Nephron progenitor cell (in vitro differentiated cells): ENCODE measurements around the gene IL2RA.
"Not testable (repeated sequence)": the region's sequence is repeated elsewhere in the genome, so short reads cannot be mapped to it uniquely, and the experiment has no call there.

Experiments
- DNase-seq: peaks from one replicate; pipeline ENCODE4 v3.0.0; 2021
- H3K27ac Mint-ChIP-seq: 2 replicates; pipeline ENCODE4 v1.8.0; 2021; ENCODE audit warnings: mild to moderate bottlenecking, moderate library complexity, mixed read lengths
- H3K27me3 Mint-ChIP-seq: 2 replicates; pipeline ENCODE4 v1.8.0; 2021; ENCODE audit warnings: mild to moderate bottlenecking, low read depth, mixed read lengths; ENCODE audit not compliant: poor library complexity
- H3K36me3 Mint-ChIP-seq: 2 replicates; pipeline ENCODE4 v1.8.0; 2021; ENCODE audit warnings: low read depth, mixed read lengths
- H3K4me1 Mint-ChIP-seq: 2 replicates; pipeline ENCODE4 v1.8.0; 2021; ENCODE audit warnings: mixed read lengths
- H3K4me3 Mint-ChIP-seq: 2 replicates; pipeline ENCODE4 v1.8.0; 2021; ENCODE audit warnings: mild to moderate bottlenecking, moderate library complexity, mixed read lengths
- H3K9me3 Mint-ChIP-seq: 2 replicates; pipeline ENCODE4 v1.8.0; 2021; ENCODE audit warnings: mild to moderate bottlenecking, moderate library complexity, mixed read lengths
- TF ChIP-seq, protein P1 (sequence below): fragments of 200-600 bp; sonication (generic); IDR thresholded peaks from 2 replicates; pipeline ENCODE4 v1.5.0; 2021; ENCODE audit warnings: antibody characterized with exemption

The IL2RA gene

DNA sequence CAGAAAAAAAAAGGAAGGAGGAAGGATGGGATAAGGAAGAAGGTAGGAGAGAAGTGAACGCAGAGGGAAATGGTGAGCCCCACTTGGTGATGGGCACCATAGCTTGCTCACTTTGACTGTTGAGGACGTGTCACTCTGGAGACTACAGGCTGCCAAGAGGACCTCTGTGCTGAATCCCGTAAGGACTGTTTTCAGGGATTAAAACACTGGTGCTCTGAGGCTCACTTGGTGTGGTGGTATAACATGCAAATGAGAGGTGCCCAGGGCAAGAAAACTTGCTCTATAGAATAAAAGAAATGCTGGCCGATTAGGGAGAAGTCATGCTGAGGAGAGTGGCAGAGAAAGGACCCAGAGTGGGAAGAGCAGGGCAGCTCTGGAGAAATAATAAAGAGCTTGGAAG, 5.3 kb upstream of the IL2RA start:
- peaks cover 27% of the 10 kb centered on the region for H3K27me3 Mint-ChIP-seq
- TF ChIP-seq, protein P1, sequence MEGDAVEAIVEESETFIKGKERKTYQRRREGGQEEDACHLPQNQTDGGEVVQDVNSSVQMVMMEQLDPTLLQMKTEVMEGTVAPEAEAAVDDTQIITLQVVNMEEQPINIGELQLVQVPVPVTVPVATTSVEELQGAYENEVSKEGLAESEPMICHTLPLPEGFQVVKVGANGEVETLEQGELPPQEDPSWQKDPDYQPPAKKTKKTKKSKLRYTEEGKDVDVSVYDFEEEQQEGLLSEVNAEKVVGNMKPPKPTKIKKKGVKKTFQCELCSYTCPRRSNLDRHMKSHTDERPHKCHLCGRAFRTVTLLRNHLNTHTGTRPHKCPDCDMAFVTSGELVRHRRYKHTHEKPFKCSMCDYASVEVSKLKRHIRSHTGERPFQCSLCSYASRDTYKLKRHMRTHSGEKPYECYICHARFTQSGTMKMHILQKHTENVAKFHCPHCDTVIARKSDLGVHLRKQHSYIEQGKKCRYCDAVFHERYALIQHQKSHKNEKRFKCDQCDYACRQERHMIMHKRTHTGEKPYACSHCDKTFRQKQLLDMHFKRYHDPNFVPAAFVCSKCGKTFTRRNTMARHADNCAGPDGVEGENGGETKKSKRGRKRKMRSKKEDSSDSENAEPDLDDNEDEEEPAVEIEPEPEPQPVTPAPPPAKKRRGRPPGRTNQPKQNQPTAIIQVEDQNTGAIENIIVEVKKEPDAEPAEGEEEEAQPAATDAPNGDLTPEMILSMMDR = no peak
- H3K27ac Mint-ChIP-seq = no peak overlapping the region
- no peaks in the 10 kb centered on the region for H3K4me1 Mint-ChIP-seq
- H3K36me3 Mint-ChIP-seq = no peaks in the 10 kb centered on the region
- no peak overlapping the region for H3K4me3 Mint-ChIP-seq
- DNase-seq = no peak
- H3K9me3 Mint-ChIP-seq = peaks cover 4% of the 10 kb centered on the region

DNA sequence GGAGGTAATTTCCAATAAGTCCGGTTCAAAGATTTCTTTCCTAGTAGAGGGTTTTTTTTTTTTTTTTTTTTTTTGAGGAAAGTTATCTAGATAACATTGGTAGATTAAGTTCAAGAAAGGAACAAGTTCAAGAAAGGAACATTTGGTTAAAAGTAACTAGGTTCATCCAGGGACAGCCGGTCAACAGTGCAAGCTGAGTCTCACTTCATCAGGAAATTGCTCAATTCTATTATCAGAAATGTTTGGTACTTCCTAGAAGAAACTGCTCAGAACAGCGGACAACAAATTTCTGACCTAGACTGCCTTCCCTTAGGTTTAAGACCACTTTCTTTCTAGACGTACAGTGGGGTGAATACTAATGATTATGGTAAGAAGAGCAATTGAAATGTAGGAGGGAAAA, 3.7 kb upstream of the IL2RA start:
- Mint-ChIP-seq H3K27me3 (peaks cover 23% of the 10 kb centered on the region), H3K36me3 (no peaks in the 10 kb centered on the region), H3K4me3 (no peak overlapping the region), H3K27ac (no peak overlapping the region), H3K9me3 (peaks cover 4% of the 10 kb centered on the region), H3K4me1 (no peaks in the 10 kb centered on the region)
- no peak for DNase-seq
- TF ChIP-seq, protein P1 = no peak

DNA sequence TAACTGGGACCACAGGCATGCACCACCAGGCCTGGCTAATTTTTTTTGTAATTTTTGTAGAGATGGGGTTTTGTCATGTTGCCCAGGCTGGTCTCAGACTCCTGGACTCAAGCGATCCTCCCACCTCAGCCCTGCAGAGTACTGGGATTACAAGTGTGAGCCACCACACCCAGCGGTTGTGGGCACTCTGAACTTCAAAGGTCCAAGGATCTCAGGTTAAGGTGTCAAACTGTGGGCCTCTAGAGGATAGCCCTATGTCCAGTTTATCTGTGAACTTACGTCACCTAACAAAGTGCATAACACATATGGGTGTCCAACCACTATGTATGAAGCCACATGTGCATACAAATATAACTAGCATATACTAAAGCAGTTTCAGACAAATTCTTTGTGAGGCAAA, 3.2 kb upstream of the IL2RA start:
- Mint-ChIP-seq H3K4me1 (no peaks in the 10 kb centered on the region), H3K27ac (no peak overlapping the region), H3K27me3 (peaks cover 21% of the 10 kb centered on the region), H3K36me3 (no peaks in the 10 kb centered on the region), H3K4me3 (no peak overlapping the region), H3K9me3 (peaks cover 1% of the 10 kb centered on the region)
- TF ChIP-seq, protein P1 = no peak
- no peak for DNase-seq

DNA sequence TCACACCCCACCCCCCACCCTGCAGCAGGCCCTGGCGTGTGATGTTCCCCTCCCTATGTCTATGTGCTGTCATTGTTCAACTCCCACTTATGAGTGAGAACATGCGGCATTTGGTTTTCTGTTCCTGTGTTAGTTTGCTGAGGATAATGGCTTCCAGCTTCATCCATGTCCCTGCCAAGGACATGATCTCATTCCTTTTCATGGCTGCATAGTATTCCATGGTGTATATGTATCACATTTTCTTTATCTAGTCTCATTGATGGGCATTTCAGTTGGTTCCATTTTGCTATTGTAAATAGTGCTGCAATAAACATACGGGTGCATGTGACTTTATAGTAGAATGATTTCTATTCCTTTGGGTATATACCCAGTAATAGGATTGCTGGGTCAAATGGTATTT, 2.6 kb upstream of the IL2RA start:
- H3K4me3 Mint-ChIP-seq, DNase-seq, H3K36me3 Mint-ChIP-seq, H3K27ac Mint-ChIP-seq, H3K9me3 Mint-ChIP-seq, H3K4me1 Mint-ChIP-seq: not testable (repeated sequence)
- H3K27me3 Mint-ChIP-seq = peaks cover 23% of the 10 kb centered on the region

DNA sequence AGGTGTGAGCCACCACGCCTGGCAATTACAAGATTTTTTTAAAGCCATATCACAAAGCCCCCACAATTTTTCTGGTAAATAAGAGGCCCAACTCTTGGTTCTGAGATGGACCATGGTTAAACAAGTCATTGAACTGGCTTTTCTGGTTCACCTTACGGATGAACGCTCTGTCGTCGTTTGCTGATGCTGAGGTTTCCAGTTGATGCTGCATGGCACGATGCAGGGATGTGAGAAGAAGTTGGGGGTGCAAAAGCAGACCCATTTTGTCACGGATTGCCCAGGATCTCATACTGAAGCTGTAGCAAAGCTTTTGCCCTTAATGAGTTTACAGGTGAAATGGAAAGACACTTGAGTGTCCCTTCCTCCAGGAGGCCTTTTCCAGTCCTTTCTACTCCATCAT, 2.0 kb upstream of the IL2RA start:
- H3K4me3 Mint-ChIP-seq = no peak overlapping the region
- H3K27ac Mint-ChIP-seq = no peak overlapping the region
- H3K4me1 Mint-ChIP-seq = no peaks in the 10 kb centered on the region
- H3K27me3 Mint-ChIP-seq = peaks cover 24% of the 10 kb centered on the region
- DNase-seq = no peak
- TF ChIP-seq, protein P1 = no peak
- H3K9me3 Mint-ChIP-seq = no peaks in the 10 kb centered on the region
- H3K36me3 Mint-ChIP-seq = no peaks in the 10 kb centered on the region

DNA sequence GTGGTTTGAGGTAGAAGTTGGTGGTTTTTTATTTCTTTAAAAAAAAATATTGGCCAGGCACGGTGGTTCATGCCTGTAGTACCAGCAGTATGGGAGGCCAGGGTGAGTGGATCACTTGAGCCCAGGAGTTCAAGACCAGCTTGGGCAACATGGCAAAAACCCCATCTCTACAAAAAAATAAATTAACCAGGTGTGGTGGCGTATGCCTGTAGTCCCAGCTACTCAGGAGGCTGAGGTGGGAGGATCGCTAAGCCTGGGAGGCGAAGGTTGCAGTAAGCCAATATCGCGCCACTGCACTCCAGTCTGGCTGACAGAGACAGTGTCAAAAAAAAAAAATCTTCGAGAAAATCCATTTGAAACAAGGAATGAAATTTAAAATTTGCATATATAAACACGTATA, 1.1 kb downstream of the IL2RA start:
- DNase-seq = no peak
- H3K27ac Mint-ChIP-seq = no peak overlapping the region
- no peaks in the 10 kb centered on the region for H3K9me3 Mint-ChIP-seq
- TF ChIP-seq, protein P1 = no peak
- H3K4me1 Mint-ChIP-seq = peaks cover 11% of the 10 kb centered on the region
- H3K4me3 Mint-ChIP-seq = no peak overlapping the region
- H3K36me3 Mint-ChIP-seq = no peaks in the 10 kb centered on the region
- H3K27me3 Mint-ChIP-seq = peaks cover 36% of the 10 kb centered on the region
